Measurements from ENCODE around the gene B3GALT4. TPM values are rescaled to one million over a fixed set of nuclear protein-coding genes. Genes with fewer than 3 reads are reported as not detected.

Gene B3GALT4
- total and polyA plus RNA-seq, 2 of the 13 experiments (the other 11 are each of a cell fraction or from before 2014, with no cell fraction given) = 0.04 to 0.27 TPM

DNA sequence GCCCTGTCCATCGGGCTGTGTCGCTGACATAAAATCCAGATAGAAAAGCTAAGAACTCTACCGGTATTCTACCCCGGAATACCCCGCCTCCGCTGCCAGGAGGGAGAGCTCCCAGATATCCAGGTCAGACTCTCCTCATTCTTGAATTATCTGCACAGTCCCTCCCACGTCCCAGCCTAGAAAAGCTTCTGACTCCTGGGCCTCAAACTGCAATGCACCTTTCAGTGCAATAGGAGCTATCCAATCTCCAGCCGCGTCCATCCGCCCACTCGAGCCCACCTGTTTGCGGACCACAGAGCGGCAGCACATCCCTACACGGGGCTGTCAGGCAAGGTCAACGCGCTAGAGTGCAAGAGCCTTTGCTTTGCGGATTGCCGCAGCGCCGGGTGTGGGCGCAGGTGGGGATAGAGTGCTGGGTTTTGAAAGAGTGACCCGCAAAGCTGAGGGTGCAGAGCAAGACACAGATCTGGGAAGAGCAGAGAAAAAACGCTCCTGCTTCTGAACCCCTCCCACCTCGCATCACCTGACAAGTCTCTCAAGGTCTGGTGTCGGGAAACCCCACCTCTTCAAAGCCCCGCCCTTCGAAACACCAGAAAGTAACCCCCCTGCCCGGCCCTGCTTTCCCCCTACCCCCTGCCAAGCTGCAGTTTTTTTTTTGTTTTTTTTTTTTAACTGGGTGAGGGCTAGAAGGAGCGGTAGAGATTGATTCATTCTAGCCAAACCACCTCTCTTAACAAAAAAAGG lies 35.6 kb downstream of the B3GALT4 start (continued):
- TF ChIP-seq, protein P1, sequence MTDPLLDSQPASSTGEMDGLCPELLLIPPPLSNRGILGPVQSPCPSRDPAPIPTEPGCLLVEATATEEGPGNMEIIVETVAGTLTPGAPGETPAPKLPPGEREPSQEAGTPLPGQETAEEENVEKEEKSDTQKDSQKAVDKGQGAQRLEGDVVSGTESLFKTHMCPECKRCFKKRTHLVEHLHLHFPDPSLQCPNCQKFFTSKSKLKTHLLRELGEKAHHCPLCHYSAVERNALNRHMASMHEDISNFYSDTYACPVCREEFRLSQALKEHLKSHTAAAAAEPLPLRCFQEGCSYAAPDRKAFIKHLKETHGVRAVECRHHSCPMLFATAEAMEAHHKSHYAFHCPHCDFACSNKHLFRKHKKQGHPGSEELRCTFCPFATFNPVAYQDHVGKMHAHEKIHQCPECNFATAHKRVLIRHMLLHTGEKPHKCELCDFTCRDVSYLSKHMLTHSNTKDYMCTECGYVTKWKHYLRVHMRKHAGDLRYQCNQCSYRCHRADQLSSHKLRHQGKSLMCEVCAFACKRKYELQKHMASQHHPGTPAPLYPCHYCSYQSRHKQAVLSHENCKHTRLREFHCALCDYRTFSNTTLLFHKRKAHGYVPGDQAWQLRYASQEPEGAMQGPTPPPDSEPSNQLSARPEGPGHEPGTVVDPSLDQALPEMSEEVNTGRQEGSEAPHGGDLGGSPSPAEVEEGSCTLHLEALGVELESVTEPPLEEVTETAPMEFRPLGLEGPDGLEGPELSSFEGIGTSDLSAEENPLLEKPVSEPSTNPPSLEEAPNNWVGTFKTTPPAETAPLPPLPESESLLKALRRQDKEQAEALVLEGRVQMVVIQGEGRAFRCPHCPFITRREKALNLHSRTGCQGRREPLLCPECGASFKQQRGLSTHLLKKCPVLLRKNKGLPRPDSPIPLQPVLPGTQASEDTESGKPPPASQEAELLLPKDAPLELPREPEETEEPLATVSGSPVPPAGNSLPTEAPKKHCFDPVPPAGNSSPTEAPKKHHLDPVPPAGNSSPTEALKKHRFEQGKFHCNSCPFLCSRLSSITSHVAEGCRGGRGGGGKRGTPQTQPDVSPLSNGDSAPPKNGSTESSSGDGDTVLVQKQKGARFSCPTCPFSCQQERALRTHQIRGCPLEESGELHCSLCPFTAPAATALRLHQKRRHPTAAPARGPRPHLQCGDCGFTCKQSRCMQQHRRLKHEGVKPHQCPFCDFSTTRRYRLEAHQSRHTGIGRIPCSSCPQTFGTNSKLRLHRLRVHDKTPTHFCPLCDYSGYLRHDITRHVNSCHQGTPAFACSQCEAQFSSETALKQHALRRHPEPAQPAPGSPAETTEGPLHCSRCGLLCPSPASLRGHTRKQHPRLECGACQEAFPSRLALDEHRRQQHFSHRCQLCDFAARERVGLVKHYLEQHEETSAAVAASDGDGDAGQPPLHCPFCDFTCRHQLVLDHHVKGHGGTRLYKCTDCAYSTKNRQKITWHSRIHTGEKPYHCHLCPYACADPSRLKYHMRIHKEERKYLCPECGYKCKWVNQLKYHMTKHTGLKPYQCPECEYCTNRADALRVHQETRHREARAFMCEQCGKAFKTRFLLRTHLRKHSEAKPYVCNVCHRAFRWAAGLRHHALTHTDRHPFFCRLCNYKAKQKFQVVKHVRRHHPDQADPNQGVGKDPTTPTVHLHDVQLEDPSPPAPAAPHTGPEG (CRISPR knock-in tag; IDR thresholded peaks at IDR 0.05) = 0 out of 2 replicates have a peak, but pooled peaks have one; percentile 53
- TF ChIP-seq ZNF556 (CRISPR knock-in tag; IDR thresholded peaks at IDR 0.05; ENCODE audit: borderline replicate concordance) (no peak), MEIS2 (CRISPR knock-in tag; IDR thresholded peaks at IDR 0.05) (peak; percentile 68; the same call in 1 of the 2 replicates), FOSL1 (CRISPR knock-in tag; IDR thresholded peaks at IDR 0.05; ENCODE audit: borderline replicate concordance) (no peak), BCL6 (CRISPR knock-in tag; IDR thresholded peaks at IDR 0.05) (no peak), STAT5B (CRISPR knock-in tag; IDR thresholded peaks at IDR 0.05) (no peak), HHEX (CRISPR knock-in tag; IDR thresholded peaks at IDR 0.05) (no peak)
- TF ChIP-seq, protein P2, sequence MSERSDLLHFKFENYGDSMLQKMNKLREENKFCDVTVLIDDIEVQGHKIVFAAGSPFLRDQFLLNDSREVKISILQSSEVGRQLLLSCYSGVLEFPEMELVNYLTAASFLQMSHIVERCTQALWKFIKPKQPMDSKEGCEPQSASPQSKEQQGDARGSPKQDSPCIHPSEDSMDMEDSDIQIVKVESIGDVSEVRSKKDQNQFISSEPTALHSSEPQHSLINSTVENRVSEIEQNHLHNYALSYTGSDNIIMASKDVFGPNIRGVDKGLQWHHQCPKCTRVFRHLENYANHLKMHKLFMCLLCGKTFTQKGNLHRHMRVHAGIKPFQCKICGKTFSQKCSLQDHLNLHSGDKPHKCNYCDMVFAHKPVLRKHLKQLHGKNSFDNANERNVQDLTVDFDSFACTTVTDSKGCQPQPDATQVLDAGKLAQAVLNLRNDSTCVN (CRISPR knock-in tag; IDR thresholded peaks at IDR 0.05; ENCODE audit: borderline replicate concordance) = 0 out of 2 replicates have a peak, but pooled peaks have one; percentile 25
- TF ChIP-seq, protein P3, sequence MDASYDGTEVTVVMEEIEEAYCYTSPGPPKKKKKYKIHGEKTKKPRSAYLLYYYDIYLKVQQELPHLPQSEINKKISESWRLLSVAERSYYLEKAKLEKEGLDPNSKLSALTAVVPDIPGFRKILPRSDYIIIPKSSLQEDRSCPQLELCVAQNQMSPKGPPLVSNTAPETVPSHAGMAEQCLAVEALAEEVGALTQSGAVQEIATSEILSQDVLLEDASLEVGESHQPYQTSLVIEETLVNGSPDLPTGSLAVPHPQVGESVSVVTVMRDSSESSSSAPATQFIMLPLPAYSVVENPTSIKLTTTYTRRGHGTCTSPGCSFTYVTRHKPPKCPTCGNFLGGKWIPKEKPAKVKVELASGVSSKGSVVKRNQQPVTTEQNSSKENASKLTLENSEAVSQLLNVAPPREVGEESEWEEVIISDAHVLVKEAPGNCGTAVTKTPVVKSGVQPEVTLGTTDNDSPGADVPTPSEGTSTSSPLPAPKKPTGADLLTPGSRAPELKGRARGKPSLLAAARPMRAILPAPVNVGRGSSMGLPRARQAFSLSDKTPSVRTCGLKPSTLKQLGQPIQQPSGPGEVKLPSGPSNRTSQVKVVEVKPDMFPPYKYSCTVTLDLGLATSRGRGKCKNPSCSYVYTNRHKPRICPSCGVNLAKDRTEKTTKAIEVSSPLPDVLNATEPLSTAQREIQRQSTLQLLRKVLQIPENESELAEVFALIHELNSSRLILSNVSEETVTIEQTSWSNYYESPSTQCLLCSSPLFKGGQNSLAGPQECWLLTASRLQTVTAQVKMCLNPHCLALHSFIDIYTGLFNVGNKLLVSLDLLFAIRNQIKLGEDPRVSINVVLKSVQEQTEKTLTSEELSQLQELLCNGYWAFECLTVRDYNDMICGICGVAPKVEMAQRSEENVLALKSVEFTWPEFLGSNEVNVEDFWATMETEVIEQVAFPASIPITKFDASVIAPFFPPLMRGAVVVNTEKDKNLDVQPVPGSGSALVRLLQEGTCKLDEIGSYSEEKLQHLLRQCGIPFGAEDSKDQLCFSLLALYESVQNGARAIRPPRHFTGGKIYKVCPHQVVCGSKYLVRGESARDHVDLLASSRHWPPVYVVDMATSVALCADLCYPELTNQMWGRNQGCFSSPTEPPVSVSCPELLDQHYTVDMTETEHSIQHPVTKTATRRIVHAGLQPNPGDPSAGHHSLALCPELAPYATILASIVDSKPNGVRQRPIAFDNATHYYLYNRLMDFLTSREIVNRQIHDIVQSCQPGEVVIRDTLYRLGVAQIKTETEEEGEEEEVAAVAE (CRISPR knock-in tag; IDR thresholded peaks at IDR 0.05; ENCODE audit: borderline replicate concordance) = 0 out of 2 replicates have a peak, but pooled peaks have one; percentile 37
- TF ChIP-seq, protein P4, sequence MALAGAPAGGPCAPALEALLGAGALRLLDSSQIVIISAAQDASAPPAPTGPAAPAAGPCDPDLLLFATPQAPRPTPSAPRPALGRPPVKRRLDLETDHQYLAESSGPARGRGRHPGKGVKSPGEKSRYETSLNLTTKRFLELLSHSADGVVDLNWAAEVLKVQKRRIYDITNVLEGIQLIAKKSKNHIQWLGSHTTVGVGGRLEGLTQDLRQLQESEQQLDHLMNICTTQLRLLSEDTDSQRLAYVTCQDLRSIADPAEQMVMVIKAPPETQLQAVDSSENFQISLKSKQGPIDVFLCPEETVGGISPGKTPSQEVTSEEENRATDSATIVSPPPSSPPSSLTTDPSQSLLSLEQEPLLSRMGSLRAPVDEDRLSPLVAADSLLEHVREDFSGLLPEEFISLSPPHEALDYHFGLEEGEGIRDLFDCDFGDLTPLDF (CRISPR knock-in tag; IDR thresholded peaks at IDR 0.05) = no peak
- TF ChIP-seq, protein P5, sequence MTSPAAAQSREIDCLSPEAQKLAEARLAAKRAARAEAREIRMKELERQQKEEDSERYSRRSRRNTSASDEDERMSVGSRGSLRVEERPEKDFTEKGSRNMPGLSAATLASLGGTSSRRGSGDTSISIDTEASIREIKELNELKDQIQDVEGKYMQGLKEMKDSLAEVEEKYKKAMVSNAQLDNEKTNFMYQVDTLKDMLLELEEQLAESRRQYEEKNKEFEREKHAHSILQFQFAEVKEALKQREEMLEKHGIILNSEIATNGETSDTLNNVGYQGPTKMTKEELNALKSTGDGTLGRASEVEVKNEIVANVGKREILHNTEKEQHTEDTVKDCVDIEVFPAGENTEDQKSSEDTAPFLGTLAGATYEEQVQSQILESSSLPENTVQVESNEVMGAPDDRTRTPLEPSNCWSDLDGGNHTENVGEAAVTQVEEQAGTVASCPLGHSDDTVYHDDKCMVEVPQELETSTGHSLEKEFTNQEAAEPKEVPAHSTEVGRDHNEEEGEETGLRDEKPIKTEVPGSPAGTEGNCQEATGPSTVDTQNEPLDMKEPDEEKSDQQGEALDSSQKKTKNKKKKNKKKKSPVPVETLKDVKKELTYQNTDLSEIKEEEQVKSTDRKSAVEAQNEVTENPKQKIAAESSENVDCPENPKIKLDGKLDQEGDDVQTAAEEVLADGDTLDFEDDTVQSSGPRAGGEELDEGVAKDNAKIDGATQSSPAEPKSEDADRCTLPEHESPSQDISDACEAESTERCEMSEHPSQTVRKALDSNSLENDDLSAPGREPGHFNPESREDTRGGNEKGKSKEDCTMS (CRISPR knock-in tag; conservative IDR thresholded peaks at IDR 0.05) = no peak
- TF ChIP-seq, protein P6, sequence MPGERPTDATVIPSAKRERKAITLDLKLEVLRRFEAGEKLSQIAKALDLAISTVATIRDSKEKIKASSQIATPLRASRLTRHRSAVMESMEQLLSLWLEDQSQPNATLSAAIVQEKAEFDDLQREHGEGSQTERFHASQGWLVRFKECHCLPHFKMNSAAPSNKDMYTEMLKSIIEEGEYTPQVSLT (CRISPR knock-in tag; IDR thresholded peaks at IDR 0.05; ENCODE audit: borderline replicate concordance, low read depth) = no peak
